8988T (cell line): ENCODE results near the gene ARHGAP45.

ENCODE experiments used
- DNase-seq: peaks from one replicate; pipeline ENCODE4 v3.0.0; 2011

Gene ARHGAP45

DNA sequence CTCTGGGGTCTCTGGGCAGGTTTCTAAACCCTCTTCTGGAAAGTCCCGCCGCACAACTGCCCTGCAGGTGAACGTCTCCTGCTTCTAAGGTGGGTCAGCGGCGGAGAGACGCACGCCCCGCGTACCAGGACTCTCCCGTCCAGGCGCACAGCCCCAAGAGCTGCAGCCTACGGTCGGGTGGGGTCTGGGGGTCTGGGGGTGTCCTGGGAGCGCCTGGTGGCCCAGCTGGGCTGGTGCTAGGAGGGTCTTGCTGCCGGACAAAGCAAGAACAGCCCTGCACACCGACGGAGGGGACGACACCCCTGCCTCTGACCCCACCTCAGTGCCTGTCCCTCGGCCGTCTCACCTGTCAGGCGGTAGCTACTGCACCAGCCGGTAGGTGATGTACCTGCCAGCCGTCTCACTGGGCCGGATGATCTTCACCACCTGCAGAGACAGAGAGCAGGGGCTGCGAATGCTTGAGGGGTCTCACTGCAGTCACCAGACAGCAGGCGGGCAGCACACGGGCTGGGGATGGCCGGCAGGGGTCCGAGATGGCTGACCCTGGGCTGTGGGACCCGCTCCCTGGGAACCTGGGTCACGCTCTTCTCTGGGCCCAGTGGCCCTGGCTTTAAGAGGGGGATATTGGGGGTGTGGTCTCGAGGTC lies 22.3 kb downstream of the ARHGAP45 start:
- no peak for DNase-seq

DNA sequence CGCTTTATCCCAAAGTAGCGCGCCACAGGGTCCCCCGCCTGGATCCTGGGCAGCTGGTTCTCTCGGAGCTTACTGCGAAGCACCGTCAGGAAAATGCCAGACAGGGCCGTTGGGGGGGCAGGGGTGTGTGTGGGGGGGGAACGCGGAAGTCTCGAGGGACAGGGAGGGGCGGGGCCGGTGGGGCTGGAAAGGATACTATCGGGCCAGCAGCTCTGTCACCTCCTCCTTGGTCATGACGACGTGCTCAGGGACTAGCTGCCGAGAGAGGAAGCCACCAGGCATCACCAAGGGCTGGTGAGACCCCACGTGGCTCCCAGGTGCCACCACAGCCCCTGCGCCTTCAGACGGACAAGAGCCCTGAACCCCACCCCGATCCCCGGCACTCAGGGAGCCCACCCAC lies 22.9 kb downstream of the ARHGAP45 start:
- DNase-seq: no peak

DNA sequence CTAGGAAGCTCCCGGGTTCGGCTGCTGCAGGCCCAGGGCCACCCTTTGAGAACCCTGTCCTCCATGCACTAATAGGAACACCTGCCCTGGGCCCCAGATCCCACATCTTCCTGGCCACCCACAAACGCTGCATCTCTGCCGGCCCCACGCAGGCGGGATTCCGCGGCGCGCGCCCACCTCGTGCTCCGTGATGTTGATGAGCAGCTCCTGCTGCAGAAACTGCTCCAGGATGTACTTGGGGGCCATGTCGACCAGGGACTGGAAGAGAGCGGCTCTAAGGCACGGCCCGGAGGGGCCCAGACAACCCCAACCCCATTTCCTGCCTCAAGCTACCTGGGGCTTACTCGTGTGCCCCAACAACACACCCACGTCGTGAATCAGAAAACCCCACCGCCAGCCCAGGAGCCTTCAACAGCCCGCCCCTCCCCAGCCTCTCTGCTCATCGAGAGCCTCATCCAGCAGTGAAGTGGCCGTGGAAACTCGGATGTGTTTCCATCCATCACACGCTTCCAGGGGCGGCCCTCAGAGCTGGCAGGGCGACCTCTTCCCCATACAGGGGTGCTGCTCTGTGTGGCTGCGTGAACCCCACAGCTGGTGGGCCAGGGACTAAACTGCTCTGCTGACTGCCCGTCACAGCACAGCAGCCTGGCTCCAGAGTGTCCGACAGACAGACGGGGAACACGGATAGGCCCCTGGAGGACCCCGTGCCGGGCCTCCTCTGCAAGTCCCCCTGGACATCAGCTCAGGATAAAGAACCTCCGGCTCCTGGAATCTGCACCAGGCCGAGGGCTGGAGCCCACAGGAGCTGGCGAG lies 24.0 kb downstream of the ARHGAP45 start:
- DNase-seq: no peak

DNA sequence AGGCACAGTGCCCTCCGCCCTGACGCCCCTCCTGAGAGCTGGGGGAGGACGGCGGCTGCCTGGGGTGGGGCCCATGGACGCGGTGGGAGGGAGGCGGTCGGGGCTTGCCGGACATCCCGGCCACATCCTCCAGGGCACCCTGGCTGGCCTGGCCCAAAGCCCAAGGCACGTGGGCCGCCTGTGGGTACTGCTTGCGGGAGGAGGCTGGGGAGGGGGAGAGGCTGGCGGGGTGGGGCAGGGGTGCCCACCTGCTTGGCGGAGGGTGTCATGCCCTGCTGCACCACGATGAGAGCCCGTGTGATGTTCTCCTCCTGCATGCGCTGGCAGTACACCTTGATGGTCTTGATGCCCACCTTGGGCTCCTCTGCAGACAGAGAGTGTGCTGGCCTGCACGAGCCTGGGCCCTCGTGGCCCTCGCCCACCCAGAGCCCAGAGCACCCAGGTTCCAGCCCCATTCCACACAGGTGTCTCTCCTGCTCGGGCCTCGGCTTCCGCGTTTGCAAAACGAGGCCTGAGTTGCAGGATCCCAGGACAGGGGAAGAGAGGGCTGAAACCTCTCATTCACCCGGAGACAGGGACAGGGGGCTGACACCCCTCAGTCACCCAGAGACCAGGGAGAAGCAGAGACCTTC lies 24.7 kb downstream of the ARHGAP45 start:
- DNase-seq: no peak

DNA sequence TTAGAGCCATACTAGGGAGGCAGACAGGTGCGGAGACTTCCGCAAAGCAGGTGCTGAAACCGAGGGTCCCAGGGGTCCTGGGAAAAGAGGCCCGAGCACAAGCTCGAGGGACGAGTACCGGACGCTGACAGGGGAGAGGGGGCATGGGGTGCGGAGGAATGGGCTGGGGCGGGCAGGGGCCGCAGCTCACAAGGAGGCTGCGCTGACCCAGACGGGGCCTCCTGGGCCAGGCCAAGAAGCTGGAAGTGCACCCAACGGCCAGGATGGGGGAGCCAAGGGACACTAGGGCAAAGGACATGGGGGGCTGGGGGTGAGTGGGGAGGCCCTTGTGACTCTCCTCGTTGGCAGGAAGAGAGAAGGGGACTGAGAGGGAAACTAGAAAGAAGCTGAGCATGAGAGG lies 26.4 kb downstream of the ARHGAP45 start:
- no peak for DNase-seq

DNA sequence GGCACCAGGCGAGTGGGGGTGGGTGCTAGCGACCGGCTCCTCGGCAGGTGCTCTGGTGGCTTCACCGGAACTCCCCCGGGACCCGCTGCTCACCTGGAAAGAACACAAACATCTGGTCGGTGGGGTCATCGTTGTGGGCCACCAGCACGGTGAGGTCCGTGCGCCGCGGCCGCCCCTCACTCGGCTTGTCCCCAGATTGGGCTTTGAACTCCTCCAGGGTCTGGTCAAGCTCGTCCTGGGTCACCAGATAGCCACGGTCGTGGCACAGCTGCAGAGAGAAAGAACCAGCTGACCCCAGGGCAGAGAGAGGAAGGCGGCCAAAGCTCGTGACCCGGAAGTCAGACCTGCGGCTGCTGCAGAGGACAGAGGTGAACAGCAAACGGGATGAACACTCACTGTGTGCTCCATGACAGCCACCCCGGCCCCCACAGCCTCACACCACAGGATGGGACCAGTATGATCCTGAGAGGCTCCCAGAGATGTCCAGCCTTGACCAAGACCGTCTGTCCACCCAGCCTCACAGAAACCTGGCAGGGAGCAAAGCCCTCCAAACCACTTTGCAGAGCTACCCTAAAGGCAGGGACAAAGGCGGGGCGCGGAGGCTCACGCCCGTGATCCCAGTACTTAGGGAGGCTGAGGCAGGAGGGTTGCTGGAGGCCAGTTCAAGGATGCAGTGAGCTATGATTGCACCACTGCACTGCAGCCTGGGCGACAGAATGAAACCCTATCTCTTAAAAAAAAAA lies 27.0 kb downstream of the ARHGAP45 start:
- no peak for DNase-seq

DNA sequence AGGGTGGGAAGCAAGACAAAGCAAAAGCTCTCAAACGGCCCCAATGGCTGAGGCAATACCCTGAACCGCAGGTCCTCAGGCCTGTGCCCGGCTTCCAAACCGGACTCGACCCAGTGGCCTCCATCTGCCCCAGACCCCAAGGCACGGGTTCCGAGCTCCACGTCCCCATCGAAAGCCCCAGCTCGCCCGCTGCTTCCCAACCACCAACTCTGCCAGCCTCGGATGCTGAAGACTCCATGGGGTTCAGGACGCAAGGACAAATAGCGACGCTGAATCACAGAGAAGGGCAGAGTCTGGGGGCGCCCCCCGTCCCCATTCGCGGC lies 27.6 kb downstream of the ARHGAP45 start:
- no peak for DNase-seq

DNA sequence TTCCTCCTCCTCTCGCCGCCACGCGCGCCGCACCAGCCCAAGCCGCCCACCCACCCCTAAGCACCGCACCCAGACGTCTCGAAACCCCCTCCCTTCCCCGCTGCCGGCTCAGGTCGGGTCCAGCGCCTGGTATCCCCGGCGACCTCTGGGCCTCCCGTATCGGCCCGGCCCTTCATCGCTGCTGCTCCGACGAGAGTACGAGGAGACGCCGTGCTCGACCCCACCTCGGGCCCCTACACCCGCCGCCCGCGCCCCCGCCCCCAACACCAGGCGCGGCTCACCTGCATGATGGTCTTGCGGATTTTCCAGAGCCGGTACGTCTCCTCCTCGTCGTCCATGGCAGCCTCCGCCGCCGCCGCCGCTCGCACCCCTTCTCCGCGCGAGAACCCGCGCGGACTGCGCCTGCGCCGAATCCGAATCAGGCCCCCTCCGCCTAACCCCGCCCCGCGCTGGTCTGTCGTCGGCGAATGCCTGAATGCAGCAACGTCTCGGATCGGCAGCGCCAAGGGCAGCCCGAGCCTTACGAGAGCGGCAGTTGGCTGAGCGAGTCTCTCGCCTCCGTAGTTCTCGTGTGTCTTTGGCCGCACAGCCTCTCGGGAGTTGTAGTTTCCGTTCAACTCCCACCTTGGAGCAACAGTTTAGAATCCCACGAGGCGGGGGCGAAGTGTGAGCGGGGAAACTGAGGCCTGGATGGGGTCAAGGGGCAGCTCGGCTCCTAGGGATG lies 28.2 kb downstream of the ARHGAP45 start, which contains the start of gene POLR2E:
TSS of gene POLR2E (minus strand) at position 398 of the 724 bp plus-strand sequence. CDS start at position 338, 60 bp downstream.
- DNase-seq: peak; percentile 96

DNA sequence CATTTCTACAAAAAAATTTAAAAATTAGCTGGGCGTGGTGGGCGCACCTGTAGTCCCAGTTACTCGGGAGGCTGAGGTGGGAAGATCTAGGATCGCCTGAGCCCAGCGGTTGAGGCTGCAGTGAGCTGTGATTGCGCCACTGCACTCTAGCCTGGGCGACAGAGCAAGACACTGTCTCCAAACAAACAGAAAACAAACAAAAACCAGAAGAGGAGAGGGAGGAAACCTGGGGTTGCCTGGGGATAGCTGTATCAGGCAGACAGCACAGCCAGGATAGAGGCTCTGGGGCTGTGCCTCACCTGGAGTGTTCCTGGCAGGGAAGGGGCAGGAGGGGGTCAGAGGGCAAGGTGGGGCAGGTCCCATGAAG lies 30.8 kb downstream of the ARHGAP45 start:
- DNase-seq: no peak

DNA sequence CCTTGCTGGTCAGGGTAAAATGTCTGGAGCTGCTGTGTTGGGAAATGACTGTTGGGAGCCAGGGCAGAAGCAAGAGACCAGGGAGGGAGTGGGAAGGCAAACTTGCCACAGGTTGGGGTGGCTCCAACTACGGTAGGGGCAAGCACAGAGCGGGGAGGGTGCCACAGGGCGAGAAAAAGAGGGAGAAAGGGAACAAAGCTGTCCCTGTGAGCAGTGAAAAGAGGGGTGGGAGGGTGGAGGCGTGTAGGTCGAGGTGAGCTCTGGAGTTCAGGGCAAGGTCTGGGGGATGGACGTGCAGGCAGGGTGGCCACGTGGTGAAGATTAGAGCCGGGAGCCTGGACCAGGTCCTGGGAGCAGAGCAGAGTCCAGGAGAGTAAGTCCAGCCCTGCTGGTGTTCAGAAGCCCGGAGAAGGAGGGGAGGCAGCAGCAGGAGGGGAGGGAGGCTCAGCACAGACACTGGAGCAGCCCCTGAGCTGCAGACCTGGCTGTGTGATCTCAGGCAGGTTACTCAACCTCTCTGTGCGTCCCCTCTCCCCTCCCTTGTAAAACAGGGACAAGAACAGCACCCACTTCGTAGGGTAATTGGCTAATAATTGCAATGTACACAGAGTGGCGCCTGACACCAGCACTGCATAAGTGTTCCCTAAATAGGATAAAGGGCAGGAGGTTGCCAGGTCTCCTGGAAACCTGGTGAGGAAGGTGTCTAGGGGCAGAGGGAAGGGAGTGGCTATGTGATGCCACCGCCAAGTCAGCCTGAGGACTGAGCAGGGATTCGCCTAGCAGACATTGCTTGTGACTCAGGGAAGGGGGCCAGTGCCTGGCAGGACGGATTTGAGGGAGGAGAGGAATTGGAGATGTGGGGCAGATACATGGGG lies 31.4 kb downstream of the ARHGAP45 start:
- no peak for DNase-seq

DNA sequence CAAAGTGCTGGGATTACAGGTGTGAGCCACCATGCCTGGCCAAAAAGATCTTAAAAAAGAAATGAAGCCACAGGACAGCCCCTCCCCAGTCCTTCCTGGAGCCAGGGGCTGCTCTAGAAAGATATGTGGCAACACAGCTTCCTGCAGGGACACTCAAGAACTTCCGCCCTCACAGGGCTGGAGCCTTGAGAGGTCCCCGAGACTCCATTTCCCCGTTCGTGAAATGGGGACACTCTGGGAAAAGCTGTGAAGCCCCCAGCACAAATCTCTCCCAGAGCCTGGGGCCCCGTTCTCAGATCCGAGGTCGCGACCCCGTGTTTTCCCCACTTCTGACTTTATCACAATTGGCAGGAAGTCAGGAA lies 34.4 kb downstream of the ARHGAP45 start:
- no peak for DNase-seq

DNA sequence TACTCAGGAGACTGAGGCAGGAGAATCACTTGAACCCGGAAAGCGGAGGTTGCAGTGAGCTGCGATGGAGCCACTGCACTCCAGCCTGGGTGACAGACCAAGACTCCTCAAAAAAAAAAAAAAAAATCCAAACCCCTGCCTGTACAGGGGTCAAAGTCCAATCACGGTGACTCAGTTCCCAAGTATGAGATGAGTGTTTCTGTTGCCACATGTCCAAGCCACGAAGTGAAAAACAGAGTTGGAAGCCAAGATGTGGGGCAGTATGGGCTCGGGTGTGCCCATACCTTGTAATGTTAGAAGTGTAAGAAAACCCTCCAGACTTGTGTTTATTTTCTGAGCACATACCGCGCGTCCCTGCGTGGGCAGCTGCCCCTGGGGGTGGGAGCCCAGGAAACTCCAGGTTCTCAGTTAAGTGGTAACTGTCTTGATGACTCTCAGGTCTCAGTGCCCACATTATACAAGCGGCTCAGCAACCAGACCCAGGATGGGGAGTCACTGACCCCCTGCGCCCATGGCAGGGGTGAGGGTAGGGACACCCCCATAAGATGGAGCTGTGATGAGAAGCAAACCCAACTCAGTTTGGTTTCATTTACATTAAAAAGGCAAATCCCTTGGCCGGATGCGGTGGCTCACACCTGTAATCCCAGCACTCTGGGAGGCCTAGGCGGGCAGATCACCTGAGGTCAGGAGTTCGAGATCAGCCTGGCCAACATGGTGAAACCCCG lies 35.6 kb downstream of the ARHGAP45 start:
- DNase-seq: no peak

DNA sequence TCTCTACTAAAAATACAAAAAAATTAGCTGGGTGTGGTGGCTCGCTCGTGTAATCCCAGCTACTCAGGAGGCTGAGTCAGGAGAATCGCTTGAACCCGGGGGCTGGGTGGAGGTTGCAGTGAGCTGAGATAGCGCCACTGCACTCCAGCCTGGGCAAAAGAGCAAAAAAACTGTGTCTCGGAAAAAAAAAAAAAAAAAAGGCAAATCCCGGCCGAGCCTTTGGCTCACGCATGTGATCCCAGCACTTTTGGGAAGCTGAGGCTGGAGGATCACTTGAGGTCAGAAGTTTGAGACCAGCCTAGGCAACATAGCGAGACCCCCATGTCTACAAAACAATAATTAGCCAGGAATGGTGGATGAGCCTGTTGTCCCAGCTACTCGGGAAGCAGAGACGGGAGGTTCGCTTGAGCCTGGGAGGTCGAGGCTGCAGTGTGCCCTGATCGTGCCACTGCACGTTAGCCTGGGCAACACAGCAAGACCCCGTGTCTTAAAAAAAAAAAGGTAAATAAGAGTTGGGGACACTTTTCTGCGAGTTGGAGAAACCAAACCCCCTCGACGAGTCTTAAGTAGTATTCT lies 36.3 kb downstream of the ARHGAP45 start:
- no peak for DNase-seq

DNA sequence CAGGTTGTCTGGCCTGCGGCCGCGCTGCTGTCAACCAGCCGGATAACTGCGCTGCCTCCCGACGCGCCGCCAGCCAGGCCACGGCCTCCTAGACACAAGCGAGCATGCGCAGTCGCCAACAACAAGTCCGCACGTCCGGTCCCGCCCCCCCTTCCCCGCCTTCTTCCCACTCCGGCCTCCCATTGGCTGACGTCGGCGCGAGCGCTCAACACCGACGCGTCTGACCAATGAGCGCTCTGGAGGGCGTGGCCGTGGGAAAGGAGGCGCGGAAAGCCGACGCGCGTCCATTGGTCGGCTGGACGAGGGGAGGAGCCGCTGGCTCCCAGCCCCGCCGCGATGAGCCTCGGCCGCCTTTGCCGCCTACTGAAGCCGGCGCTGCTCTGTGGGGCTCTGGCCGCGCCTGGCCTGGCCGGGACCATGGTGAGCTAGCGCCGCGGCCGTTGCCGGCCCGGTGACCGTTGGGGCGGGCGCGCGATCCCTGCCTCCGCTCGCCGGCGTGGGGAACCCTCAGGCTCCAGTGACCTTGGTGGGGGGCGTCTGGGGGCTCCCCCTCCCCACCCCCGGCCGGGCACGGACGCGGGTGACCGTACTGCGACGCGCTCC lies 36.8 kb downstream of the ARHGAP45 start, which contains the start of gene GPX4:
TSS of gene GPX4 (plus strand) at position 287 of the 603 bp plus-strand sequence. CDS start at position 337, 50 bp downstream.
- DNase-seq: peak; percentile 99

DNA sequence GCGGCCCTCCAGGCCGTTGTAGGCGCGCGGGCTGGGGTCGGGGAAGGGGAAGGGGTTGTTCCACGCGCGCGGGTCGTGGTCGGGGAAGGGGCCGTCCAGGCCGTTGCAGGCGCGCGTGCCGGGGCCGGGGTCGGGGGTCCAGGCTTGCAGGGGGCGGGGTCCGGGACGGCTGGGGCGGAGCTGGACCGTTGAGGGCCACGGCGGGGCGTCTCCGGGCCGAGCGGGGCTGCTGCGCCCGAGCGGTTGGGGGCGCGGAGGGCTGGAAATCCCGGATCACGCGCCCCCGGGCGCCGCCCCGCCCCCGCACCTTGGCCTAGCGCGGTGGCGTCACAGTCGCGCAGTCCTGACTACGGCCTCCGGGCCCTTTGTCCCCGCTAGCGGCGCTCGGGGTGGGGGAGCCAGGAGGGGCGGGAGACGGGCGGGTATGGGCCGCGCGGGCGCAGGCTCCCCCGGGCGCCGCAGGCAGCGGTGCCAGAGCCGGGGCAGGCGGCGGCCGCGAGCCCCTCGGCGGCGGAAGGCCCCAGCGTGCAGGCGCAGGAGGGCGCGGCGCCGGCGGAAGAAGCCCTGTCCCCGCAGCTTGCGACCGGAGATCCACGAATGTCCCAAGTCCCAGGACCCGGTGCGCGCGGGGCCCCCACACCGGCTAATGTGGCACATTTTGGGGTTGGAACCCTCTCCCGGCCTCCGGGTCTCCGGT lies 37.5 kb downstream of the ARHGAP45 start:
- DNase-seq: peak; percentile 90

DNA sequence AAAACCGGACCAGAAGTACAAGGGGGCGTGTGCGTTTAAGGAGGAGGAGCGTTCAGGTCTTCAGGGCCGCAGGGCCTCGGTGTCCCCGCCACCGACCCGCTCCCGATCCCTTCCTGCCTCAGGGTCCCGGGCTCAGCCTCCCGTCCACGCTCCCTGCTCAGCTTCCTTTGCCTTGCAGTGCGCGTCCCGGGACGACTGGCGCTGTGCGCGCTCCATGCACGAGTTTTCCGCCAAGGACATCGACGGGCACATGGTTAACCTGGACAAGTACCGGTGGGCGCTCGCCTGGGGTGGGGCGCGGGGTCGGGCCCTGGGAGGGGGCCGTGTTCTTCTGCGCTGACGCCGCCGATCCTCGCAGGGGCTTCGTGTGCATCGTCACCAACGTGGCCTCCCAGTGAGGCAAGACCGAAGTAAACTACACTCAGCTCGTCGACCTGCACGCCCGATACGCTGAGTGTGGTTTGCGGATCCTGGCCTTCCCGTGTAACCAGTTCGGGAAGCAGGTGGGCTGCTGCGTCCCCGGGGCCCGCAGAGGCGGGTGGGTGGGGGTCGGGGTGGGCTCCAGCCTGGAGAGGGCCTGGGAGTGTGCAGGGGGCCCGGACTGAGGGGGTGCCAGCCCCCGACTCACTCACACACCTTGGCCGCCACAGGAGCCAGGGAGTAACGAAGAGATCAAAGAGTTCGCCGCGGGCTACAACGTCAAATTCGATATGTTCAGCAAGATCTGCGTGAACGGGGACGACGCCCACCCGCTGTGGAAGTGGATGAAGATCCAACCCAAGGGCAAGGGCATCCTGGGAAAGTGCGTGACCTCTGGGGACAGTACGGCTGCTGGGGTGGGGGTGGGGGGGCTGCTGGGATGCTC lies 38.3 kb downstream of the ARHGAP45 start:
- DNase-seq: no peak

DNA sequence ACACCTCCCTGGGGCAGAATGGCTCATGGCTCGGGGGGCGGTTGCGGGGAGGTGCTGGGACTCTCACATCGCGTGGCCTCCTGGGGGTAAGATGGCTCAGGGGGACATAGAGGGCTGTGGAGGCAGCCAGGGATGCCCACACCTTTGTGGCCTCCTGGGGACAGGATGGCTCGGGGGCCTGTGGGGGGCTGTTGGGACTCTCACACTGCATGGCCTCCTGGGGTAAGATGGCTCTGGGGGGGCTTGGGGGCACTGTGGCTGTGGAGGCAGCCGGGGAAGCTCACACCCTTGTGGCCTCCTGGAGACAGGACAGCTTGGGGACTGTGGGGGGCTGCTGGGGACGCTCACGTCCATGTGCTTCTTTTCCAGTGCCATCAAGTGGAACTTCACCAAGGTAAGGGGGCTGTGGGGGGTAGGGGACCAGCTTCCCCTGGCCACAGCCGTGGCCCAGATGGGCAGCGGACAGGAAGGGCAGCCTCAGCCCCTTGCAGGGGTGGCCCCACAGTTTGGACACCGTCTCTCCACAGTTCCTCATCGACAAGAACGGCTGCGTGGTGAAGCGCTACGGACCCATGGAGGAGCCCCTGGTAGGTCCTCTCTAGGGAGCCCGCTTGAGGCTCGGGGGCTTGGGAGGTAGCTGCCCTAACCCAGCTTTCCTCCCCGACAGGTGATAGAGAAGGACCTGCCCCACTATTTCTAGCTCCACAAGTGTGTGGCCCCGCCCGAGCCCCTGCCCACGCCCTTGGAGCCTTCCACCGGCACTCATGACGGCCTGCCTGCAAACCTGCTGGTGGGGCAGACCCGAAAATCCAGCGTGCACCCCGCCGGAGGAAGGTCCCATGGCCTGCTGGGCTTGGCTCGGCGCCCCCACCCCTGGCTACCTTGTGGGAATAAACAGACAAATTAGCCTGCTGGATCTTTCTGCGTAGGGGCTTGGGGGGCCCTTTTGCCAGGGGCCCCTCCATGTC lies 39.2 kb downstream of the ARHGAP45 start:
- no peak for DNase-seq
